ENCODE results near the gene ADAMTS14. TPM values are rescaled to one million over a fixed set of nuclear protein-coding genes. Genes with fewer than 3 reads are reported as not detected.

Gene ADAMTS14
- total RNA-seq, 2 donors from 2014 or later: 0.24 to 0.37 TPM

DNA sequence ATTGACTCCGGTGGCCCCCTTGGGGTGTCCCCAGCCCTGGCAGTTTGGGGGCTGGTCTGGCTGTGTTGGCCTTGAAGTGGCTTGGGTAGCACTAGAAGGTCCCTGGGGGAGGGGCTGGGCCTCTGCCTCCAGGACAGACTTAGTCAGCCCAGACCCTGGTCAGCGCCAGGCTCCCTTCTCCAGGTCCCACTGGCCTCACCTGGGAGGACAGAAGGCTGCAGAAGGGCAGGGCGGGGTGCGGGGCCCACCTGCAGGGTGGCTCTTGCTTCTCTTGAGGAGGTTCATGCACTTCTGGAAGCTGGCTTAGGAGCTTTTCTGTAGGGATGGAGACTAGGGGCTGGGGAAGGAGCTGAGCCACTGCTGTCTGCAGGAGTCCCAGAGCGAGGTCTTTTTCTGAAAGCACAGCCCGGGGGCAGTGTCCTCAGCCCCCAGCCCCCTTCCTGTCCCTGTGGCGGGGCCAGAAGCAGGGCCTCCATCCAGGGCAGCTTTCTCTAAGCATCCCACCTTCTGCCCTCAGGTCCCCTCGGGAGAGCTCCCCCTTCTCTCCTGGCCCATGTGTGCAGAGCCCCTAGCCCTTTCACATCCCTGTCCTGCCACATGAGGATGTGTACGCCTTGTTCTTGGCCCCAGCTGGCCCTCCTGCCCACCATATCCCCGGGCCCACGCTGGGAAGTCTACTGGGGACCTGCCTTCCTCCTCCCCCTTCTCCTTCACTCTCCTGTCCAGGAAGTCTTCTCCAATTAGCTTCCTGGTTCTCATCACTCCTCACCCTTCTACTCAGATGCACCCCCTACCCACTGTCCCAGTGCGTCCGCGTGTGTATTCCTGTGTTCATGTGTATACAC, 101.9 kb downstream of the ADAMTS14 start:
- DNase-seq: no peak
- H3K27ac Mint-ChIP-seq: no peak overlapping the region
- H3K4me1 Mint-ChIP-seq (ENCODE audit: low read depth): no peaks in the 10 kb centered on the region
- H3K9me3 Mint-ChIP-seq: no peaks in the 10 kb centered on the region
- no peak overlapping the region for H3K4me3 Mint-ChIP-seq
- H3K27me3 Mint-ChIP-seq (ENCODE audit: low read depth): no peaks in the 10 kb centered on the region
- ATAC-seq (replicated peaks in 1 of 2): no peak
- H3K36me3 Mint-ChIP-seq (ENCODE audit: insufficient read depth in 2 of 2): no peaks in the 10 kb centered on the region

DNA sequence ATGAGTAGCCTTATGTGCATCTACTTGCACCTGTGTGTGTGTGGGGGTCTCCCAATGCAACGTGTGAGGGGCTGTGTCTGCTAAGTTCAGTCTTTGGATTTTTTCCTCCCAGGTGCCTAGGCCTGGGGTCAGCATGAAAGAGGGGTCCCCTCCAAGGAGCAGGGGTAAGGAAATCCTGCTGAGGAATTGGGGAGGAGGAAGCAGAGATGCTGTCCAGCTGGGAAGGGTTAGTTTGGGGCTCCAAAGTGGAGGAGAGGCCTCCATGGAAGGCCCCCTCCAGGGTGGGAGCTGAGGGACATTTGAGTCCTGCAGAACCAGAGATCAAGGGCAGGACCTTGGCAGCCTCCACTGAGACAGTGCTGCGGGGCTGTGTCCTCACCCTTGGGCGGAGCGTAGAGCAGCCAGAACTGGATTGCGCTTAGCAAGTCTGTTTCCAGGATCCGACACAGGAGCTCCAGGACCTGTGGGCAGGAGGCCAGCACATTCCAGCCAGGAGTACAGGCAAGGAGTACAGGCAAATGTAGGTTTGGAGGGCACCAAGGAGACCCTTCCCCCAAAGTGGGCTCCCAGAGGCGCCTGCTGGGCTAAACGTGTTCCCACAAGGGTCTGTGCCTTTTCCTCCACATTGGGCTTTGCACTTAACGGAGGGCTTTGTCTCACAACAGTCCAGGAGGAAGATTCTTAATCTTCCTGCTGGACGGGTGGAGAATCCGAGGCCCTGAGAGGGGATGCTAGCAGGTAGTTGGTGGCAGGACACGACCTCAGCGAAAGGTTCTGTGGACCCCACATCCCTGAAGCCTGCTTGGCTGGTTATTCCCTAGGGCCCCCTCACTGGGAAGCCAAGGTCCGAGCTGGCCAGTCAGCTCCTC, 102.7 kb downstream of the ADAMTS14 start:
- Mint-ChIP-seq H3K4me3 (no peak overlapping the region), H3K27ac (no peak overlapping the region)
- DNase-seq: no peak

DNA sequence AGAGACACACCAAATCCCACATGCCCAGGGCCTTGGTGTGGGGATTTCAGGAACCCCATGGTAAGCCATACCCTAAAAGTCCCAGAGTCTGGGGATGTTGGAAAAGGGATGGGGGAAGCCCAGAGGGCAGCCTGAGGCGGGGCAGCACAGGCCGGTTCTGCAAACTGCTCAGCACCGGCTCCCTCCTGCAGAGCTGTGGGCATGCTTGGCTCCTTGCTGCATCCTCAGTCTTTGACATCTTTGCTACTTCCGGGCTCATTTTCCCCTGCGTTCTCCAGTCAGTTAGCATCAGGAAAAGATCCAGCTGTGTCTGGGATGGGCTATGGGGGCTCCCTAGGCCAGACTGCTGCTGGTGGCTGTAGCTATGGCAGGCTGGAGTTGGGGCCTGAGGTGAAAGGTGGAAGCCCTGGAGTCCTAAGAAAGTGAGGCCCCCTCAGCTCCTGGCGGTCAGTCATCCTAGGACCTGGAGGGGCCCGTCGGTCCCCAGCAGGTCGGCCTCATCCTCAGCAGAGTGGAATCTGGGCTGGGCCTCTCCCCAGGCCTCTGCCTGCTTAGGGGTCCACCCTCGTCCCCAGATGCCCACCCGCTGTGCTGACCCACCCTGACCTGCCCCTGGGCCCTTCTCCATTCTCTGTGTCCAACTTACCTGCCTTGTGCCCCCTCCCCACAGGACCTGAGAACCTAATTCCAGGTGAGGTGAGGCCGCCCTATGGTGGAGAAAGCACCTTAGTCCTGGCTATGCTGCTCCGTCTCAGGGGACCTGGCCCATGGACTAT, 103.6 kb downstream of the ADAMTS14 start:
- no peak for DNase-seq
- Mint-ChIP-seq H3K27me3 (ENCODE audit: low read depth) (no peaks in the 10 kb centered on the region), H3K4me3 (no peak overlapping the region), H3K36me3 (ENCODE audit: insufficient read depth in 2 of 2) (no peaks in the 10 kb centered on the region), H3K27ac (no peak overlapping the region), H3K4me1 (ENCODE audit: low read depth) (no peaks in the 10 kb centered on the region), H3K9me3 (no peaks in the 10 kb centered on the region)
- no peak for ATAC-seq (replicated peaks in 1 of 2)

More for the DNA sequence above, 102.7 kb downstream of the ADAMTS14 start:
- no peaks in the 10 kb centered on the region for H3K36me3 Mint-ChIP-seq (ENCODE audit: insufficient read depth in 2 of 2)
- ATAC-seq (replicated peaks in 1 of 2): no peak
- H3K9me3 Mint-ChIP-seq: no peaks in the 10 kb centered on the region
- H3K4me1 Mint-ChIP-seq (ENCODE audit: low read depth): no peaks in the 10 kb centered on the region
- no peaks in the 10 kb centered on the region for H3K27me3 Mint-ChIP-seq (ENCODE audit: low read depth)

DNA sequence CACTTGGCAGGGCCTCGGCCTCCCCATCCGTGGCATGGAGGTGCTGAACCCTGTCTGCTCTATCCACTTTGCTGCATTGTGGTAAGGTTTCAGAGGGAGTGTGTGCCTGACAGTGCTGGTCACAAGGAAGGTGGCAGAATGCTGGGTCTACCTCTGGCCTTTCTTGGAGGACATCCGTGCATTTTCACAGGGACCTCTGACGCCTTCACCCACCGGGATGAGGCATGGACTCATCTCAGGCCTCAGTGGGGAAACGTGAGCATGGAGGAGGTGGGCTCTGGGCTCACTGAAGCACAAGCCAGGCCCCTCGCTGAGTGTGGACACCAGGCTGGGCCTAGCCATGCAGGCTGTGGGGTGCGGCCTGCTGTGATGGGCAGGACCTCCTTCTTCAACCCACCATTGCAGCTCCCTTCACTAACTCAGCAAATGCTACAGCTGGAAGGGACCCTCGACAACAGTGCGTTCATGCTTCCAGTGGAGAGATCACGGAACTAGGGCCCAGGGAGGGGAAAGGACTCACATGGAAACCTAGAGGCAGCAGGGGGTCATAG, 104.2 kb downstream of the ADAMTS14 start:
- Mint-ChIP-seq H3K9me3 (no peaks in the 10 kb centered on the region), H3K27ac (no peak overlapping the region), H3K36me3 (ENCODE audit: insufficient read depth in 2 of 2) (no peaks in the 10 kb centered on the region), H3K4me1 (ENCODE audit: low read depth) (no peaks in the 10 kb centered on the region), H3K4me3 (no peak overlapping the region), H3K27me3 (ENCODE audit: low read depth) (no peaks in the 10 kb centered on the region)
- ATAC-seq (replicated peaks in 1 of 2): no peak
- DNase-seq: no peak

DNA sequence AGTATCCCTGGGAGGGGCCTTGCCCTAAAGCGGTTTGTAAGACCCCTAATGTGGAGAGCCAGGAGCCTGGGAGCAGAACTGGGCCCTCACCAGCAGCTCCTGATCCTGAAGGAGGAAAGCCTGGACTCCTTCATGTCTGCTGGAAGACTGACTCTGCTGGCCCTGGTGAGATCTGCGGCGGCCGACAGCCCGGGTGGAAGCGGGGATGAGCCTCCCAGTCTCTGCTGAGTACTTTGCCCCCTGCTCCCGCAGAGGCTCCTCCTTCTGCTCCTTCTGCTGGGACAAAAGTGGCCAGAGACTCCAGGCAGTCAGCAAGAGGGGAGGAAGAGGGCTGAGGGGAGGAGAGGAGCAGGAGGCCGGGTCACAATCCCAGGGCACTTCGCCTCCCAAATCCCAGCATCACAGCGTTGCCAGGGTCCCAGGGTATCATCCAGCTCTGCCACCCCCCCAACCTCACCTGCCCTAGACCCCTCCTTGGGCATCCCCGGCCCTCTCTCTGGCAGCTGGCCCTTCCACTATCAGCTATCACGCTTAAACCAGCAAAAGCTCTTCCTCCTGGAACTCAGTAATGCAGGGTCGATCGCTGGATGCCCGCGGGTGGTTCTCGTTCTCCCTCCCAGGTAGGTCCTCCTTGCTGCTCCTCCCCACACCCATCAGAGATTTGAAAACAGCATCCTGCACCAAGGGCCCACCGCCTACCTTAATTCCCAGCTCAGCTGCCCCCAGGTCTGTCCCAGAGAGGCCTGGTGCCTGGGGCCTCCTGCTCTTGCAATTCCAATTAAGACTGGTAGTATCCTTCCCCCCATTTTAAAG, 105.0 kb downstream of the ADAMTS14 start:
- H3K9me3 Mint-ChIP-seq: no peaks in the 10 kb centered on the region
- no peak for DNase-seq
- H3K4me3 Mint-ChIP-seq: no peak overlapping the region
- no peaks in the 10 kb centered on the region for H3K27me3 Mint-ChIP-seq (ENCODE audit: low read depth)
- H3K36me3 Mint-ChIP-seq (ENCODE audit: insufficient read depth in 2 of 2): no peaks in the 10 kb centered on the region
- no peaks in the 10 kb centered on the region for H3K4me1 Mint-ChIP-seq (ENCODE audit: low read depth)
- no peak for ATAC-seq (replicated peaks in 1 of 2)
- no peak overlapping the region for H3K27ac Mint-ChIP-seq

DNA sequence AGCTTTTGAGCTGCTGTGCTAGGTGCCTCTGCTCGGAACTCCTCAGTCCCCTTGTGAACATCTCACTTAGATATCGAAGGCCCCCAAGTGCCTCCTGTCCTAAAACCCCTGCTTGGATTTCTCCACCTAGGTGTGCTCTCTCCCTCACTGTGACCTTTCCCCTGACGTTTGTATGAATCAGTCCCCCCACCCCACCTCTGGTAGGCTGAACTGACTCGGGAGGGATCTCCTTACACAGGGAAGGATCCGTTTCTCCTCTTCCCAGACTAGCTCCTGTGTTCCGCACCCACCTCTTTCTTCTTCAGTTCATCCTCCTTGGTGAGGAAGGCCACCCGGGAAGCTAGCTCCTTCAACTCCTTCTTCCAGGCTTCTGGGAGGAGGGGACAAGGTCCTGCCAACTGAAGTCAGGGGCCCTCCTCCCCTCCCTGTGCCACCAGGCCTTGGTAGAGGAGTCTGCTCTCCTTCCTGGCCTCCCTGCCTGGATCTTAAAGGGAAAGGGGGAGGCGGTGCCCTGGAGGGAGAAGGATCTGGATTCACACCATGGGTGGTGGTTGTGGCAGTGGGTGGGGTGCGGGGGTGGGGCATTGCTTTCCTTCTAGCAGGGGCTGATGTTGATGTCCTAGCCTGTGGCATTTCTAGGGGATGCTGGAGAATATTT, 106.1 kb downstream of the ADAMTS14 start:
- no peaks in the 10 kb centered on the region for H3K27me3 Mint-ChIP-seq (ENCODE audit: low read depth)
- no peaks in the 10 kb centered on the region for H3K9me3 Mint-ChIP-seq

DNA sequence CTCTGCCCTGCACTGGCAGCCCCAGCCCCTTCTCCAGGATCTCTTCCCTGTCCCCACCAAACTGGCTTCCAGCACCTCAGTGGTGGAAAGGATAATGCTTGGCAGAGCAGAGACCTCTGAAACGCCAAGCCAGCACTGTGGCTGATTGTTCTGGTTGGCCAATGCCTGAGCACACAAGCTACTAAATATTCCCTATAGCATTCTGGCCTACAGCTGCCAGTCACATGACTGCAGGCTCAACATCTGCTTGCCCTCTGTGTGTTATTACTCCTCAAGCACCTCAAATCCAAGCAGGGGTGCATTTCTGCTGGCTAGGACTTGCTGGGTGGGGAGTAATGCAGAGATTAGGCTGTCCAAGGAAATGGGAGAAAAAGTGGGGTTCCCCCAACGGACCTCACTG, 106.8 kb downstream of the ADAMTS14 start:
- no peak for DNase-seq
- Mint-ChIP-seq H3K27ac (no peak overlapping the region), H3K36me3 (ENCODE audit: insufficient read depth in 2 of 2) (no peaks in the 10 kb centered on the region), H3K27me3 (ENCODE audit: low read depth) (no peaks in the 10 kb centered on the region), H3K4me3 (no peak overlapping the region), H3K4me1 (ENCODE audit: low read depth) (no peaks in the 10 kb centered on the region), H3K9me3 (no peaks in the 10 kb centered on the region)
- no peak for ATAC-seq (replicated peaks in 1 of 2)

More for the DNA sequence above, 106.1 kb downstream of the ADAMTS14 start:
- DNase-seq: no peak
- Mint-ChIP-seq H3K36me3 (ENCODE audit: insufficient read depth in 2 of 2) (no peaks in the 10 kb centered on the region), H3K27ac (no peak overlapping the region), H3K4me3 (no peak overlapping the region), H3K4me1 (ENCODE audit: low read depth) (no peaks in the 10 kb centered on the region)
- ATAC-seq (replicated peaks in 1 of 2): no peak

DNA sequence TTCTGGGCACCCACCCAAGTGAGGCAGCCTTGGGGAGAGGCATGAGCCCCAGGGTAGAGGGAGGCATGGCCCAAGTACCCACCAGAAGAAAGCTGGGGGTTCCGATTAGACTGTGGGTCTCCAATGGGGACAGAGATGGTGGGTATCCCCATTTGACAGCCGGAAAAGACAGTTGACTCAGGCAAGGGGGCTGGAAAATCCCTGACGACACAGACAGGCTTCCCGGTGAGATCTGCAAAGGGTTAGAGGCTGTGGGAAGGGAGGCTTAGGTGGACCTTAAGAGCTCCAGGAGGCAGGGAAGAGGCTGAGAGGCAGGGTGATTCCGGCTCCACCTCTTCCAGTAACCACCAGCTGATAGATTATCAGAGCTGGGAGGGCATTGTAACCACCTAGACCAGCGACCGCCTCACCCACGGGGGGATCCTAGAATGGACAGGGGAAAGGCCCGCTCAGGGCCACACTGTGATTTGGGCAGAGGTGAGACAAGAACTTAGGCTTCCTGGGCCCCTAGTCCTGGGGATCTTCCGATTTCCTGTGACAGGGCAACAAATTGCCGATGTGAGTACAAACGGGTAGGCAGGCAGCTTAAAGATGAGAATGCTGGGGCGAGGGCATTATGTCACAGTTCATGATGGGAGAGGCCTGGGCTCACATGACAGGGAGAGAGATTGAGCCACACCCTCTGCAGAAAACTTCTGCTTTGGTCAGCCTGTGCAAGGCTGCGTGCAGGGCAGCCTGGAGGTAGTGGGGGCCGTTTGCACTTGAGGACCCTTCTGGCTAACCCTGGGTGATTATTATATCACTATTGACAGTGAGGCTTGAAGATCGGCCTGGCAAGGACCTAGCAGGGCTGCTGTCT, 107.4 kb downstream of the ADAMTS14 start:
- H3K27me3 Mint-ChIP-seq (ENCODE audit: low read depth): no peaks in the 10 kb centered on the region
- no peak overlapping the region for H3K4me3 Mint-ChIP-seq
- DNase-seq (no peak), ATAC-seq (replicated peaks in 1 of 2) (no peak)
- no peak overlapping the region for H3K27ac Mint-ChIP-seq
- H3K36me3 Mint-ChIP-seq (ENCODE audit: insufficient read depth in 2 of 2): no peaks in the 10 kb centered on the region
- no peaks in the 10 kb centered on the region for H3K4me1 Mint-ChIP-seq (ENCODE audit: low read depth)
- no peaks in the 10 kb centered on the region for H3K9me3 Mint-ChIP-seq

DNA sequence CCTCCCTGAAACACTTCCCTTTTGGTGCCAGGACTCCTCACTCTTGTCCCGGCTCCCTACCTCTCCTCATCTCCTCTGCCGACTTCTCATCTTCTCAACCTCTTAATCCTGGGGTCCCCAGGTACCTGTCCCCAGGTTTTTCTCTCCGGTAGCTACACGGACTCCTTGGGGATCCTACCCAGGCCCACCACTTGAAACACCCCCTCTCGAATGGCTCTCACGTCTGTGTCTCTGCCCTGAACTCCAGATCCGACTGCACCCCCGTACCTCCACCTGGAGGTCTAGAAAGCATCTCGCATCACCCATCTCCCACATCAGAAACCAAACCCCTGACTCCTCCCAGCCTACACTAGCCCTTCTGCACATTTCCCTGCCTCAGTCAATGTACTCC, 108.1 kb downstream of the ADAMTS14 start:
- ATAC-seq (replicated peaks in 1 of 2): no peak
- DNase-seq: no peak
- H3K4me3 Mint-ChIP-seq: no peak overlapping the region
- no peaks in the 10 kb centered on the region for H3K27me3 Mint-ChIP-seq (ENCODE audit: low read depth)
- H3K36me3 Mint-ChIP-seq (ENCODE audit: insufficient read depth in 2 of 2): no peaks in the 10 kb centered on the region
- no peaks in the 10 kb centered on the region for H3K4me1 Mint-ChIP-seq (ENCODE audit: low read depth)
- no peaks in the 10 kb centered on the region for H3K9me3 Mint-ChIP-seq
- no peak overlapping the region for H3K27ac Mint-ChIP-seq

DNA sequence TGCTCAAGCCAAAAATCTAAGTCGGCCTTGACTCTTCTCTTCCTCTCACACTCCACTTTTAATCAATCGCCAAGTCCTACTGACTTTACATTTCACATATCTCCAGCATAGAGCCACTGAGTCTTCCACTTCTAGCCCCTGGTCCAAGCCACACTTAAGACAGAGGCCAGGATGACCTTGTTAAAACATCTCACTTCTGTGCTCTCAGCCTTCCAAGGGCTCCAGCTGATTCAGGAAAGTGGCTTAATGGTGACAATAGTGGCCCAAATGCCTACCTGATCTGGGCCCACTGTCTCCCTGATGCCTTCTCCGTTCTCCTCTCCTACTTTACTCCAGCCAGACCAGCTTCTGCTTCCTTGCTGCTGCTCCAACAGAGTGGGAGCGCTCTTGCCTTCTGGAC, 108.5 kb downstream of the ADAMTS14 start:
- Mint-ChIP-seq H3K36me3 (ENCODE audit: insufficient read depth in 2 of 2) (no peaks in the 10 kb centered on the region), H3K9me3 (no peaks in the 10 kb centered on the region), H3K4me3 (no peak overlapping the region), H3K27me3 (ENCODE audit: low read depth) (no peaks in the 10 kb centered on the region), H3K27ac (no peak overlapping the region), H3K4me1 (ENCODE audit: low read depth) (no peaks in the 10 kb centered on the region)
- no peak for ATAC-seq (replicated peaks in 1 of 2)
- no peak for DNase-seq

DNA sequence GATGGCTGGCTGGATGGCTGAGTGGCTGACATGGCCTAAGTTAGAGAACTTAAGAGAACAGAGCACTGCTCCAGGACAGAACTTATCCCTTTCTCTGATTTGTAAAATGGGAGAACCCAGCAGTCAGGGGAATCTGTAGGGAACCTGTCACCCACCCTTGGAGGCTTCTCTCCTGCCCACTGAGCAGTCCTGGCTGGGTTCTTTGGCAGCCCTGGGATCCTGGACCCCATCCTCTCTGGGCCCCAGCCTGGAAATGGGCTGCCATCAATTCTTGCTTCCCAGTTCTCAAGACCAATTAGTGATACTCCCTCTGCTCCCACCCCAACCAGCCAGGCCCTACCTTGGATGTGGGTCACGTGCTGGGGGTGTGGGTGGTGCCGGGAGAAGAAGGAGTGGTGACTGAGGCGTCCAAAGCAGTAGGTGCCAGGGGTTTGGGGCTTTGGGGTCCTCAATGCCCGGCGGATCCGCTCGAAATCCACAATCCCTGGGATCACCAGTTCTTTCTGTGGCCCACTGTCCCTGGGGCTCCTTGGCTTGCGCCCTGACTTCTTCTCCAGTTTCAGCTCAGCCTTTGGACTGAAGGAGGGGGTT, 109.2 kb downstream of the ADAMTS14 start:
- ATAC-seq (replicated peaks in 1 of 2) (no peak), DNase-seq (no peak)
- H3K27ac Mint-ChIP-seq: no peak overlapping the region
- no peak overlapping the region for H3K4me3 Mint-ChIP-seq
- no peaks in the 10 kb centered on the region for H3K9me3 Mint-ChIP-seq
- H3K36me3 Mint-ChIP-seq (ENCODE audit: insufficient read depth in 2 of 2): no peaks in the 10 kb centered on the region
- H3K27me3 Mint-ChIP-seq (ENCODE audit: low read depth): no peaks in the 10 kb centered on the region
- peaks cover 6% of the 10 kb centered on the region for H3K4me1 Mint-ChIP-seq (ENCODE audit: low read depth)
